GM12878 (cell line): Measurements from ENCODE around the gene DRAP1. TPM values are rescaled to one million over a fixed set of nuclear protein-coding genes. Genes with fewer than 3 reads are reported as not detected.

Experiments used
- BRCA1 ChIP-seq: IDR thresholded peaks from 2 replicates; pipeline ENCODE4 v1.6.1; 2011; ENCODE audit warnings: low read depth, low read length, improper control_type of control experiment
- CBX3 ChIP-seq: fragments of 200-600 bp; sonication (generic); IDR thresholded peaks from 2 replicates; pipeline ENCODE4 v1.6.1; 2016; ENCODE audit warnings: low read depth, borderline replicate concordance
- DPF2 ChIP-seq: fragments of 450-650 bp; IDR thresholded peaks from 2 replicates; pipeline ENCODE4 v1.6.1; 2017; ENCODE audit warnings: mild to moderate bottlenecking
- EED ChIP-seq: sonication (generic); IDR thresholded peaks from 2 replicates; pipeline ENCODE4 v1.6.1; 2016; ENCODE audit warnings: antibody characterized with exemption, low read depth
- ETV6 ChIP-seq, 2 experiments: fragments of 450-650 bp in 1 of 2; IDR thresholded peaks in 1 of 2; conservative IDR thresholded peaks in 1 of 2; 2 replicates each; pipeline ENCODE4 v1.6.1; 2014; ENCODE audit warnings: antibody characterized with exemption in 1 of 2, borderline replicate concordance in 1 of 2, low read depth in 1 of 2, mild to moderate bottlenecking in 1 of 2, moderate library complexity in 1 of 2
- FOXM1 ChIP-seq: IDR thresholded peaks from 2 replicates; pipeline ENCODE4 v1.6.1; 2012; ENCODE audit warnings: low read depth, mild to moderate bottlenecking, inconsistent platforms, low read length, moderate library complexity
- IKZF1 ChIP-seq: fragments of 450-650 bp; conservative IDR thresholded peaks from 2 replicates; pipeline ENCODE4 v1.6.1; 2017; ENCODE audit warnings: antibody characterized with exemption, mild to moderate bottlenecking
- JUND ChIP-seq: IDR thresholded peaks from 2 replicates; pipeline ENCODE4 v1.6.1; 2012; ENCODE audit warnings: low read depth, mild to moderate bottlenecking, low read length, improper control_type of control experiment, moderate library complexity
- NFIC ChIP-seq: IDR thresholded peaks from 2 replicates; pipeline ENCODE4 v1.6.1; 2012; ENCODE audit warnings: low read depth, mild to moderate bottlenecking, inconsistent platforms, low read length, moderate library complexity
- NFXL1 ChIP-seq: fragments of 450-650 bp; IDR thresholded peaks from 2 replicates; pipeline ENCODE4 v1.6.1; 2017; ENCODE audit warnings: antibody characterized with exemption, mild to moderate bottlenecking, borderline replicate concordance
- NFYB ChIP-seq: IDR thresholded peaks from 2 replicates; pipeline ENCODE4 v1.6.1; 2011; ENCODE audit warnings: low read depth, mild to moderate bottlenecking, low read length, improper control_type of control experiment, moderate library complexity; ENCODE audit not compliant: insufficient read depth
- NR2F1 ChIP-seq: fragments of 450-650 bp; conservative IDR thresholded peaks from 2 replicates; pipeline ENCODE4 v1.6.1; 2017; ENCODE audit warnings: mild to moderate bottlenecking
- SMAD1 ChIP-seq: fragments of 450-650 bp; IDR thresholded peaks from 2 replicates; pipeline ENCODE4 v1.6.1; 2018; ENCODE audit warnings: mild to moderate bottlenecking, low read depth; ENCODE audit not compliant: partially characterized antibody
- SP1 ChIP-seq: IDR thresholded peaks from one replicate; pipeline ENCODE4 v1.6.1; 2011; ENCODE audit warnings: low read depth, low read length
- SREBF1 ChIP-seq: IDR thresholded peaks from 2 replicates; pipeline ENCODE4 v1.6.1; 2012; ENCODE audit warnings: mild to moderate bottlenecking, low read length
- SRF ChIP-seq, 2 experiments: IDR thresholded peaks; 2 replicates each; pipeline ENCODE4 v1.6.1; 2011; ENCODE audit warnings: low read depth in 2 of 2, low read length in 2 of 2, mild to moderate bottlenecking in 1 of 2, moderate library complexity in 1 of 2
- STAT1 ChIP-seq: fragments of 450-650 bp; conservative IDR thresholded peaks from 2 replicates; pipeline ENCODE4 v1.6.1; 2014; ENCODE audit warnings: antibody characterized with exemption, mild to moderate bottlenecking
- TARDBP ChIP-seq: IDR thresholded peaks from 2 replicates; pipeline ENCODE4 v1.6.1; 2016; ENCODE audit warnings: borderline replicate concordance
- TCF7 ChIP-seq: IDR thresholded peaks from 2 replicates; pipeline ENCODE4 v1.6.1; 2014; ENCODE audit warnings: antibody characterized with exemption, borderline replicate concordance
- polyA plus RNA-seq, 11 experiments: library from polyadenylated mRNA; depleted of rRNA in 4 of 11; unstranded in 6 of 11; stranded (reverse) in 5 of 11; fragments of >200 nt; fragmentation: Nextera tagmentation in 4 of 11; fragmentation: Illumina TruSeq in 1 of 11; extraction: Ambion mirVana in 4 of 11; extraction: Trizol in 1 of 11; gene quantifications; 1 replicate in 1 of 11; 2 replicates in 10 of 11; pipeline versions ENCODE4 v1.2.1 to v1.2.3, GENCODE V29; 2011 to 2016; ENCODE audit warnings: inconsistent platforms in 2 of 11, missing spikeins in 2 of 11, low read depth in 1 of 11
- total RNA-seq, 4 experiments: library from RNA; depleted of rRNA in 3 of 4; stranded (reverse); fragments of >200 nt in 3 of 4; fragmentation: Illumina TruSeq in 1 of 4; extraction: Trizol in 1 of 4; gene quantifications; 2 replicates each; pipeline versions ENCODE4 v1.2.1 to v1.2.3, GENCODE V29; 2013 to 2021
- TF ChIP-seq, protein P1 (sequence below): fragments of 450-650 bp; IDR thresholded peaks from 2 replicates; pipeline ENCODE4 v1.6.1; 2017; ENCODE audit warnings: low read depth, mild to moderate bottlenecking, moderate library complexity
- TF ChIP-seq, protein P2 (sequence below): fragments of 450-650 bp; IDR thresholded peaks from 2 replicates; pipeline ENCODE4 v1.6.1; 2016; ENCODE audit warnings: mild to moderate bottlenecking
- TF ChIP-seq, protein P3 (sequence below): IDR thresholded peaks from 2 replicates; pipeline ENCODE4 v1.6.1; 2011; ENCODE audit warnings: borderline replicate concordance, low read depth, mild to moderate bottlenecking, moderate library complexity, mixed read lengths, low read length; ENCODE audit not compliant: insufficient read depth; ENCODE audit errors: extremely low read length
- TF ChIP-seq, protein P4 (sequence below): fragments of 450-650 bp; formaldehyde crosslinking; IDR thresholded peaks from 2 replicates; pipeline ENCODE4 v1.5.0; 2022; ENCODE audit warnings: mild to moderate bottlenecking, missing genetic modification characterization
- TF ChIP-seq, protein P5 (sequence below): IDR thresholded peaks from 2 replicates; pipeline ENCODE4 v1.6.1; 2012; ENCODE audit warnings: low read depth, low read length, improper control_type of control experiment

DRAP1 gene
- total and polyA plus RNA-seq, 10 of the 15 experiments (the other 5 are each of a cell fraction or from before 2014, with no cell fraction given) = 9.4 to 163 (median 114) TPM

GRCh38 chr11:65927904-65928397, 8.7 kb downstream of the DRAP1 start (continued):
- no peak for TF ChIP-seq SREBF1
- TF ChIP-seq NR2F1 = no peak
- TF ChIP-seq, protein P1, sequence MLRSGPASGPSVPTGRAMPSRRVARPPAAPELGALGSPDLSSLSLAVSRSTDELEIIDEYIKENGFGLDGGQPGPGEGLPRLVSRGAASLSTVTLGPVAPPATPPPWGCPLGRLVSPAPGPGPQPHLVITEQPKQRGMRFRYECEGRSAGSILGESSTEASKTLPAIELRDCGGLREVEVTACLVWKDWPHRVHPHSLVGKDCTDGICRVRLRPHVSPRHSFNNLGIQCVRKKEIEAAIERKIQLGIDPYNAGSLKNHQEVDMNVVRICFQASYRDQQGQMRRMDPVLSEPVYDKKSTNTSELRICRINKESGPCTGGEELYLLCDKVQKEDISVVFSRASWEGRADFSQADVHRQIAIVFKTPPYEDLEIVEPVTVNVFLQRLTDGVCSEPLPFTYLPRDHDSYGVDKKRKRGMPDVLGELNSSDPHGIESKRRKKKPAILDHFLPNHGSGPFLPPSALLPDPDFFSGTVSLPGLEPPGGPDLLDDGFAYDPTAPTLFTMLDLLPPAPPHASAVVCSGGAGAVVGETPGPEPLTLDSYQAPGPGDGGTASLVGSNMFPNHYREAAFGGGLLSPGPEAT = peak; percentile 70; the same call in 1 of the 2 replicates
- peak; percentile 48 for TF ChIP-seq SP1
- TF ChIP-seq CBX3 = no peak
- TF ChIP-seq NFYB = no peak
- no peak for TF ChIP-seq SRF (IDR thresholded peaks at IDR 0.05; ENCODE audit: low read depth in 2 of 2, low read length in 2 of 2)
- no peak for TF ChIP-seq TARDBP
- peak; percentile 57; the same call in 1 of the 2 replicates for TF ChIP-seq DPF2
- TF ChIP-seq JUND = no peak
- TF ChIP-seq FOXM1 = 0 out of 2 replicates have a peak, but pooled peaks have one; percentile 31
- TF ChIP-seq SMAD1 = peak; percentile 28
- no peak for TF ChIP-seq TCF7
- TF ChIP-seq BRCA1 = no peak
- peak; percentile 80 for TF ChIP-seq IKZF1
- no peak; a peak in 1 of 4 replicates for TF ChIP-seq ETV6 (conservative IDR thresholded peaks at IDR 0.05 in 1 of 2, IDR thresholded peaks at IDR 0.05 in 1 of 2; ENCODE audit: borderline replicate concordance in 1 of 2, low read depth in 1 of 2)
- TF ChIP-seq, protein P2, sequence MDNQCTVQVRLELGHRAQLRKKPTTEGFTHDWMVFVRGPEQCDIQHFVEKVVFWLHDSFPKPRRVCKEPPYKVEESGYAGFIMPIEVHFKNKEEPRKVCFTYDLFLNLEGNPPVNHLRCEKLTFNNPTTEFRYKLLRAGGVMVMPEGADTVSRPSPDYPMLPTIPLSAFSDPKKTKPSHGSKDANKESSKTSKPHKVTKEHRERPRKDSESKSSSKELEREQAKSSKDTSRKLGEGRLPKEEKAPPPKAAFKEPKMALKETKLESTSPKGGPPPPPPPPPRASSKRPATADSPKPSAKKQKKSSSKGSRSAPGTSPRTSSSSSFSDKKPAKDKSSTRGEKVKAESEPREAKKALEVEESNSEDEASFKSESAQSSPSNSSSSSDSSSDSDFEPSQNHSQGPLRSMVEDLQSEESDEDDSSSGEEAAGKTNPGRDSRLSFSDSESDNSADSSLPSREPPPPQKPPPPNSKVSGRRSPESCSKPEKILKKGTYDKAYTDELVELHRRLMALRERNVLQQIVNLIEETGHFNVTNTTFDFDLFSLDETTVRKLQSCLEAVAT = peak; percentile 88
- TF ChIP-seq EED = peak; percentile 63; the same call in 1 of the 2 replicates
- no peak for TF ChIP-seq NFIC
- TF ChIP-seq, protein P3, sequence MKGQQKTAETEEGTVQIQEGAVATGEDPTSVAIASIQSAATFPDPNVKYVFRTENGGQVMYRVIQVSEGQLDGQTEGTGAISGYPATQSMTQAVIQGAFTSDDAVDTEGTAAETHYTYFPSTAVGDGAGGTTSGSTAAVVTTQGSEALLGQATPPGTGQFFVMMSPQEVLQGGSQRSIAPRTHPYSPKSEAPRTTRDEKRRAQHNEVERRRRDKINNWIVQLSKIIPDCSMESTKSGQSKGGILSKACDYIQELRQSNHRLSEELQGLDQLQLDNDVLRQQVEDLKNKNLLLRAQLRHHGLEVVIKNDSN = no peak
- 0 out of 2 replicates have a peak, but pooled peaks have one; percentile 24 for TF ChIP-seq STAT1
- TF ChIP-seq NFXL1 = no peak
- TF ChIP-seq, protein P4, sequence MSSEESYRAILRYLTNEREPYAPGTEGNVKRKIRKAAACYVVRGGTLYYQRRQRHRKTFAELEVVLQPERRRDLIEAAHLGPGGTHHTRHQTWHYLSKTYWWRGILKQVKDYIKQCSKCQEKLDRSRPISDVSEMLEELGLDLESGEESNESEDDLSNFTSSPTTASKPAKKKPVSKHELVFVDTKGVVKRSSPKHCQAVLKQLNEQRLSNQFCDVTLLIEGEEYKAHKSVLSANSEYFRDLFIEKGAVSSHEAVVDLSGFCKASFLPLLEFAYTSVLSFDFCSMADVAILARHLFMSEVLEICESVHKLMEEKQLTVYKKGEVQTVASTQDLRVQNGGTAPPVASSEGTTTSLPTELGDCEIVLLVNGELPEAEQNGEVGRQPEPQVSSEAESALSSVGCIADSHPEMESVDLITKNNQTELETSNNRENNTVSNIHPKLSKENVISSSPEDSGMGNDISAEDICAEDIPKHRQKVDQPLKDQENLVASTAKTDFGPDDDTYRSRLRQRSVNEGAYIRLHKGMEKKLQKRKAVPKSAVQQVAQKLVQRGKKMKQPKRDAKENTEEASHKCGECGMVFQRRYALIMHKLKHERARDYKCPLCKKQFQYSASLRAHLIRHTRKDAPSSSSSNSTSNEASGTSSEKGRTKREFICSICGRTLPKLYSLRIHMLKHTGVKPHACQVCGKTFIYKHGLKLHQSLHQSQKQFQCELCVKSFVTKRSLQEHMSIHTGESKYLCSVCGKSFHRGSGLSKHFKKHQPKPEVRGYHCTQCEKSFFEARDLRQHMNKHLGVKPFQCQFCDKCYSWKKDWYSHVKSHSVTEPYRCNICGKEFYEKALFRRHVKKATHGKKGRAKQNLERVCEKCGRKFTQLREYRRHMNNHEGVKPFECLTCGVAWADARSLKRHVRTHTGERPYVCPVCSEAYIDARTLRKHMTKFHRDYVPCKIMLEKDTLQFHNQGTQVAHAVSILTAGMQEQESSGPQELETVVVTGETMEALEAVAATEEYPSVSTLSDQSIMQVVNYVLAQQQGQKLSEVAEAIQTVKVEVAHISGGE = no peak
- TF ChIP-seq, protein P5, sequence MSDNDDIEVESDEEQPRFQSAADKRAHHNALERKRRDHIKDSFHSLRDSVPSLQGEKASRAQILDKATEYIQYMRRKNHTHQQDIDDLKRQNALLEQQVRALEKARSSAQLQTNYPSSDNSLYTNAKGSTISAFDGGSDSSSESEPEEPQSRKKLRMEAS = no peak
